NCI-H1694 (cell line): ENCODE data around the gene CHIA.

Source experiments
- DNase-seq: peaks from one replicate; lab custom pipeline; 2025; lab: John Stamatoyannopoulos, UW

The CHIA gene

DNA sequence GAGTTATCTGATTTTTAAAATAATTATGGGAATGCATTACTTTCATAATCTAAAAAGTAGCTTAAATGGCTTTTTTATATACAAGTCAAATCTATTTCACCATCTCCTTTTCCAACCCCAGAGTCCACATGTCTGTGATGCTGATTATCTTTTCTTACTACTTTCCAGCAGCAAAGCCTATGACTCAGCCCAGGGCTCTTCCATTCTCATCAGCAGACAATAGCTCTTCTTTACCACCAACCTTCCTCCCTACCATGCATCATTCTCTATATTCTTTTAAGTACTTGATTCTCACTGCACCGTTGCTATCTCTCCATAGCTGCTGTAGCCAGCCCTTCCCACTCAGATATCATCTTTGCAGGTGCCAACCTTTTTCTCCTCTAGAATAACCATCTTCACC, 75.6 kb downstream of the CHIA start:
- no peak for DNase-seq

DNA sequence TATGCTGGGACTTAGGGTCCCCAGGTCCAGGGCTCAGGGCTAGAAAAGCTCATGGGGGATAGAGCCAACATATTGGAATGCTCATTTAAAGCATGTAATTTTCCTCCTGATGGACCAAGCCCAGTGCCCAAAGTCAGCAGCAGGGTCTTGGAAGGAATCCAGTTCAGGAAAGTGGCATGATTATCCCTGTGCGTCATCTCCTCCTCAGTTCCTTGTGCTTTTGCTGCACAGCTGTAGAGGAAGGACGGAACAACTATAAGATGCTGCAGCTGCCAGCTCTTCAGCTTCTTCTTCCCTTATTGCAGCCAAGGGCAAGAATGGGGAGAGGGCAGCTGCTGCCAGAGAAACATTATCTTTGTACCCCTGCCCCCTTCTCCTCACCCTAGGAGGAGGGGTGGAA, 78.5 kb downstream of the CHIA start:
- DNase-seq = no peak

DNA sequence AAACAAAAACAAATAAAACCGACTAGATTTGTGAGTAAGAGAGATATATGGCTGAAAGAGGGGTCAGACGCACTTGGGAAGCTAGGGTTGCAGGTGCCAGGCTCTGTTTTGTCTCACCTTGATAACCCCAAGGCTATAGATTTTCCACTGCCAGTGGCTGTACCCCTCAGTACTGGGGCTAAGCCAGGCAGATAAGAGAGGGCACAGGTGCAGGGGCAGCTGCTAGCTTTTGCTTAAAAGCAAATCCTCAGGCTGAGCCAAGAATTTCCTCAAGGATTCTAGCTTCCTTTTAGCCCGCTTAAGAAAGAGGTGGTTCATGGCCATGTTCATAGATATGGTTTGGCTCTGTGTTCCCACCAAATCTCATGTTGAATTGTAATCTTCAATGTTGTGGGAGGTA, 79.0 kb downstream of the CHIA start:
- DNase-seq = no peak
